Uterus (tissue), 4 donors: ENCODE results near the gene PDLIM5. TPM values are rescaled to one million over a fixed set of nuclear protein-coding genes. Genes with fewer than 3 reads are reported as not detected.
A peak's percentile ranks its signal among the peaks of the same experiment; 100 is the strongest.

Source experiments
- DNase-seq, 2 donors: peaks; one replicate each; pipeline ENCODE4 v3.0.0-alpha.2; 2019 to 2020
- H3K27ac ChIP-seq, 2 donors: fragments of 200-600 bp; sonication (generic); 1 replicate in 1 of 2; 2 replicates in 1 of 2; pipeline ENCODE4 v1.5.1; 2016 to 2018
- H3K27me3 ChIP-seq, 2 donors: fragments of 200-600 bp; sonication (generic); one replicate each; pipeline ENCODE4 v1.5.1; 2018 to 2019; ENCODE audit warnings: control low read depth in 1 of 2
- H3K36me3 ChIP-seq, 2 donors: fragments of 200-600 bp; sonication (generic); one replicate each; pipeline ENCODE4 v1.5.1; 2019; ENCODE audit warnings: control low read depth in 1 of 2
- H3K4me1 ChIP-seq, 2 donors: fragments of 200-600 bp; sonication (generic); one replicate each; pipeline ENCODE4 v1.5.1; 2018 to 2019; ENCODE audit warnings: control low read depth in 1 of 2
- H3K4me3 ChIP-seq, 2 donors: fragments of 200-600 bp; sonication (generic); 1 replicate in 1 of 2; 2 replicates in 1 of 2; pipeline ENCODE4 v1.5.1; 2018 to 2019; ENCODE audit warnings: mild to moderate bottlenecking in 1 of 2
- H3K9me3 ChIP-seq, 2 donors: fragments of 200-600 bp; sonication (generic); one replicate each; pipeline ENCODE4 v1.5.1; 2019; ENCODE audit warnings: control low read depth in 1 of 2
- POLR2A ChIP-seq, 2 donors: fragments of 450-650 bp; IDR thresholded peaks; one replicate each; pipeline ENCODE4 v1.6.1; 2016; ENCODE audit warnings: antibody characterized with exemption in 2 of 2, mild to moderate bottlenecking in 1 of 2, moderate library complexity in 1 of 2
- intact Hi-C: fragments of 100-400 bp; cut with DNase I; formaldehyde crosslinking; loops from one replicate; pipeline ENCODE4 v1.15.1; 2023; ENCODE audit warnings: low total_unique reads
- total RNA-seq, 4 donors: library from RNA; depleted of rRNA in 3 of 4; stranded (reverse); fragments of >200 nt in 3 of 4; gene quantifications; one replicate each; pipeline versions ENCODE4 v1.1.0 to v1.2.4, GENCODE V29; 2014 to 2023
- TF ChIP-seq, protein P1 (sequence below), 4 experiments: fragments of 200-600 bp in 2 of 4; fragments of 450-650 bp in 2 of 4; sonication (generic) in 2 of 4; IDR thresholded peaks; one replicate each; pipeline ENCODE4 v1.5.1; 2016 to 2019; ENCODE audit warnings: antibody characterized with exemption in 4 of 4, mild to moderate bottlenecking in 2 of 4, moderate library complexity in 1 of 4
- donor health status: DM: yes; HTN: yes; CAD: no.

Gene PDLIM5
- total RNA-seq, 4 donors from 2014 or later = 90.8 to 571 (median 351) TPM

DNA sequence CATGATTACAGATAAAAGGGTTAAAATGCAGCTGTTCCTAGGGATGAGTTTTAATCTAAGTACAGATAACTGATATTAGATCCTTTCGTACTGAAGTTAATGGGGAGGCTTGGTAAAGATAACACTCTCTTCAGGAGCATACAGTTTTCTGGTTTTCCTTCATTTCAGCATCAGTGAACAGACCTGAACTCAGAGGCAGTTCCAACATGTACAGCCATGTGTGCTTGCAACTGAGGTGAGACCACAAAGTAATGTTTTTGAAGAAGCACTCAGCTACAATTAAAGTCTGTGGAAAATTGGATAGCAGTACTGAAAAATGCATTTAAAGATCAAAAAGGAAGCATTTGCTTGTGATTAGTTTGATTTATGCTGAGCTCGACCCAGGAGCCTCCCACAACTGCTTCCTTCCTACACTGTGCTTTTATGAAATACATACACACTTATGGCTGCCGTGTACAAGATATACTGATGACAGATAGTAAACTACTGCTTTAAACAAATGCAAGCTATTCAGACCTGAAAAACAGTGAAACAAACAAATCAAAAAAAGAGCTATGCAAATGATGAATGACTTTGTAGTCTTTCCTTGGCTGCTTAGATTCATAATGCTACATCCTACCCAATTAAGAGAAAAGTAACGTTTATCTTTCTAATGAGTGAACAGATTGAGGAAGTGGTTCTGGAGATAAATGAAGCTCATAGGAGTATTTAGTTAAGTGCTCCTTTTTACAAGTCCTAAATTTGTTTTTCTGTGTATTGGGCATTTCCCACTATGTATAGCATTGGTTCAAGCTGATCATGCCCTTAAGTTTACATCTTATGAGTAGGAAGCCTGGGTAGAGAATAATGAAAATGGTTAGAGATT is 68.4 kb downstream of the PDLIM5 start:
- H3K9me3 ChIP-seq = no peaks in the 10 kb centered on the region
- TF ChIP-seq POLR2A (IDR thresholded peaks at IDR 0.05) = no peak
- TF ChIP-seq, protein P1, sequence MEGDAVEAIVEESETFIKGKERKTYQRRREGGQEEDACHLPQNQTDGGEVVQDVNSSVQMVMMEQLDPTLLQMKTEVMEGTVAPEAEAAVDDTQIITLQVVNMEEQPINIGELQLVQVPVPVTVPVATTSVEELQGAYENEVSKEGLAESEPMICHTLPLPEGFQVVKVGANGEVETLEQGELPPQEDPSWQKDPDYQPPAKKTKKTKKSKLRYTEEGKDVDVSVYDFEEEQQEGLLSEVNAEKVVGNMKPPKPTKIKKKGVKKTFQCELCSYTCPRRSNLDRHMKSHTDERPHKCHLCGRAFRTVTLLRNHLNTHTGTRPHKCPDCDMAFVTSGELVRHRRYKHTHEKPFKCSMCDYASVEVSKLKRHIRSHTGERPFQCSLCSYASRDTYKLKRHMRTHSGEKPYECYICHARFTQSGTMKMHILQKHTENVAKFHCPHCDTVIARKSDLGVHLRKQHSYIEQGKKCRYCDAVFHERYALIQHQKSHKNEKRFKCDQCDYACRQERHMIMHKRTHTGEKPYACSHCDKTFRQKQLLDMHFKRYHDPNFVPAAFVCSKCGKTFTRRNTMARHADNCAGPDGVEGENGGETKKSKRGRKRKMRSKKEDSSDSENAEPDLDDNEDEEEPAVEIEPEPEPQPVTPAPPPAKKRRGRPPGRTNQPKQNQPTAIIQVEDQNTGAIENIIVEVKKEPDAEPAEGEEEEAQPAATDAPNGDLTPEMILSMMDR (IDR thresholded peaks at IDR 0.05) = no peak
- DNase-seq = no peak
- H3K27ac ChIP-seq = peak overlapping the region; percentile 88 to 99
- intact Hi-C loops = no loop called here
- H3K4me1 ChIP-seq = peaks cover 15 to 43% of the 10 kb centered on the region in 2 donors
- H3K4me3 ChIP-seq = no peak overlapping the region
- no peaks in the 10 kb centered on the region for H3K36me3 ChIP-seq
- no peaks in the 10 kb centered on the region for H3K27me3 ChIP-seq

DNA sequence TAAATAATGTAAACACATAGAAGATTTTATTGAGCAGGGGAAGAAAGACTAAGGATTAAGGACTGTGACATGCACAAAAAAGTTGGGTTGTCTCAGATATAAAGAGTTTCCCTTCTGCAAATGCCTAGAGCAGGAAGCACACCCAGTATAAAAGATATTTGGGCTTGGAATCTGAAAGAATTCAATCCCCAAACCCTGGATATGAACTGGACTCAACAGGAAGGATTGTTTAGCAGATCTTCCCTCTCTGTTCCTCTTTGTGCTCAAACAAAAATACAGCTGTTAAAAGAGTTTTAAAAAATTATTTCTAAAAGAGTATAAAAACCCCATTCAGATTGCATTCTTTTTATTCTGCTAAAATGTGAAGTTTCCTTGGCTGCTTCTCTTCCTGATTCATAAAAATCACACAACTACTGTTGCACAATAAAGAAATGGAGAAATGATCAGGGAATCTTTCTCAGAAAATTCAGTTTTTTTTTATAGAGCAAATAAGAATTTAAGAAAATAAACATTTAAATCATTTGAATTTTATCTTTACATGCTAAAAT is 71.4 kb downstream of the PDLIM5 start:
- Histone ChIP-seq H3K4me3 (no peak overlapping the region), H3K4me1 (peaks cover 20 to 34% of the 10 kb centered on the region in 2 donors), H3K27ac (peak overlapping the region; percentile 88 to 99), H3K36me3 (no peaks in the 10 kb centered on the region), H3K9me3 (no peaks in the 10 kb centered on the region), H3K27me3 (no peaks in the 10 kb centered on the region)
- intact Hi-C loops = no loop called here
- TF ChIP-seq, protein P1 (IDR thresholded peaks at IDR 0.05) = no peak
- no peak for TF ChIP-seq POLR2A (IDR thresholded peaks at IDR 0.05)
- no peak for DNase-seq

DNA sequence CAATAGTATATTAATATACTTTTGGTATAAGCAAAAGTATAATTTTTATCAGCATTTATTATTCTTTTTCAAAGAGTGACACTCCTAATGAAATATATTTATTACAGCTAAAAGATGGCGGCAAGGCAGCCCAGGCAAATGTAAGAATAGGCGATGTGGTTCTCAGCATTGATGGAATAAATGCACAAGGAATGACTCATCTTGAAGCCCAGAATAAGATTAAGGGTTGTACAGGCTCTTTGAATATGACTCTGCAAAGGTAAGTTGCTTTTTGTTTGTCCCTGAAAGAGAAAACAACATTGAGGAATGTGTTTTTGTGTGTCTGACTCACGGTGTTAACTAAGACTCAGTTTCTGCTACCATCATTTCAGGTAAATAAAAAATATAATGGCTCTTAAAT is 71.9 kb downstream of the PDLIM5 start:
- Histone ChIP-seq H3K27ac (peak overlapping the region; percentile 88 to 99), H3K4me3 (no peak overlapping the region), H3K27me3 (no peaks in the 10 kb centered on the region), H3K4me1 (peaks cover 20 to 34% of the 10 kb centered on the region in 2 donors), H3K9me3 (no peaks in the 10 kb centered on the region), H3K36me3 (no peaks in the 10 kb centered on the region)
- intact Hi-C loops = no loop called here
- TF ChIP-seq POLR2A (IDR thresholded peaks at IDR 0.05) = no peak
- TF ChIP-seq, protein P1 (IDR thresholded peaks at IDR 0.05) = no peak
- DNase-seq = no peak

DNA sequence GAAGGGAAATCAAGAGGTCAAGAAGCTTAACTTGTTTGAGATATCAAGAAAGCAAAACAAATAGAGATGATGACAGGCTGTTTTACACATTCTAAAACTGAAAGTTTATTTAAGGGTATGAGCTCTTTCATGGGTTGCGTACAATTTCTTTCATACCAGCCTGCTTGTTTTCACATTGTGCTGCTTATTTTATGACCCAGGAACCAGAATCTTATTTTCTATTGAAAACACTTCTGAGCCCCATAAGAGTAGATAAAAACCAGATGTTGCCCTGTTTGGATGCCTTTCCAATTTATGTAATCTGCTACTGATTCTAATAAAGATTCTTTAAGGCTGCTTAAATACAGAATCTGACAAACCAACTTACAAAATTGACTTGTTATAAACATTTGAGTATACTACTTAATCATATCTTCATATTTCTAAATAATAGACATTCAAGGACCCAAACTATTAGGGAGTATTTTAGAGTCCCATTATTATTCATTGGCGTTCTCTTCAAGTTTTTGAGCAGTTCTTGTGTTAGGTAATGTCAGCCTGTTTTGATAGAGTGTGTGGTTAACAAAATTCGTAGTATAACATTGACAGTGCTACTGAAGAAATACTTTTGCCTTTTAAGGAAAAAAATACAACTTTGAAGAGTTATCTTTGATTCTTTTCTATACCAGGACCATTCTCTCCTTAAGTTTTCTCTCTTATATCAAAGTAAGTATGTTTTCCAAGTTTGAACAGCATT is 74.4 kb downstream of the PDLIM5 start:
- TF ChIP-seq, protein P1 (IDR thresholded peaks at IDR 0.05) = no peak
- no peak for TF ChIP-seq POLR2A (IDR thresholded peaks at IDR 0.05)
- intact Hi-C loops = no loop called here
- peaks cover 15 to 27% of the 10 kb centered on the region in 2 donors for H3K4me1 ChIP-seq

More for the DNA sequence above, 74.4 kb downstream of the PDLIM5 start:
- DNase-seq = no peak
- Histone ChIP-seq H3K9me3 (no peaks in the 10 kb centered on the region), H3K27ac (peak overlapping the region; percentile 88 to 99), H3K36me3 (no peaks in the 10 kb centered on the region), H3K4me3 (no peak overlapping the region), H3K27me3 (no peaks in the 10 kb centered on the region)
